ENCODE measurements around the gene EPM2AIP1. TPM values are rescaled to one million over a fixed set of nuclear protein-coding genes. Genes with fewer than 3 reads are reported as not detected.
A peak's percentile ranks its signal among the peaks of the same experiment; 100 is the strongest.

Gene EPM2AIP1
- total RNA-seq, 1 experiment from 2014 or later: 11.4 TPM

GRCh38 chr3:37016903-37017302 is 24.0 kb upstream of the EPM2AIP1 start:
- Histone ChIP-seq H3T11ph (ENCODE audit: low read length) (no peak overlapping the region), H3K27ac (ENCODE audit: insufficient read length, low read depth, low read length) (no peak overlapping the region), H4K20me1 (ENCODE audit: control insufficient read depth, insufficient read depth, insufficient read length) (no peaks in the 10 kb centered on the region), H2BK20ac (ENCODE audit: low read depth, low read length, poor library complexity, severe bottlenecking) (no peak overlapping the region), H2BK15ac (ENCODE audit: low read depth, low read length) (no peak overlapping the region), H3K23me2 (ENCODE audit: insufficient read length, low read depth, low read length, poor library complexity, severe bottlenecking) (no peaks in the 10 kb centered on the region), H3K56ac (ENCODE audit: insufficient read length, low read depth, low read length) (no peak overlapping the region), H4K8ac (replicated peaks; ENCODE audit: insufficient read length, low read depth, low read length) (no peak overlapping the region), H2BK120ac (ENCODE audit: low read depth, low read length, poor library complexity, severe bottlenecking) (no peak overlapping the region), H3K9ac (ENCODE audit: extremely low read depth, insufficient read length, low read length) (no peak overlapping the region), H3K79me2 (ENCODE audit: insufficient read depth, low read length) (no peaks in the 10 kb centered on the region), H3K79me1 (ENCODE audit: insufficient read depth, low read depth, low read length, poor library complexity, severe bottlenecking) (no peaks in the 10 kb centered on the region), H3K27me3 (ENCODE audit: insufficient read depth, low read length) (no peaks in the 10 kb centered on the region; the same call in 1 of the 2 replicates), H2BK12ac (ENCODE audit: insufficient read length, low read depth, low read length) (no peak overlapping the region), H3K18ac (ENCODE audit: insufficient read length, low read depth, low read length) (no peak overlapping the region), H3K23ac (ENCODE audit: insufficient read length, low read depth, low read length) (no peak overlapping the region), H3K4ac (ENCODE audit: low read depth, low read length) (no peak overlapping the region), H2AFZ (ENCODE audit: low read length) (no peak overlapping the region), H3K14ac (ENCODE audit: insufficient read depth, low read length) (no peak overlapping the region), H4K91ac (ENCODE audit: insufficient read length, low read depth, low read length) (no peak overlapping the region), H3K4me2 (ENCODE audit: insufficient read depth, insufficient read length, low read length) (no peak overlapping the region), H2BK5ac (ENCODE audit: insufficient read length, low read length) (no peak overlapping the region), H4K5ac (ENCODE audit: insufficient read length, low read depth, low read length) (no peak overlapping the region), H2AK5ac (ENCODE audit: insufficient read length, low read length) (no peak overlapping the region), H3K9me3 (ENCODE audit: control insufficient read depth, low read depth, low read length) (no peaks in the 10 kb centered on the region), H3K4me1 (ENCODE audit: insufficient read depth, low read length) (no peaks in the 10 kb centered on the region)
- Mint-ChIP-seq H3K4me3 (no peak overlapping the region), H3K4me1 (no peaks in the 10 kb centered on the region), H3K27ac (peak overlapping the region in 1 of 3 experiments; percentile 38; a peak in 1 of 7 replicates), H3K27me3 (ENCODE audit: low read depth) (no peaks in the 10 kb centered on the region), H3K36me3 (ENCODE audit: insufficient read depth in 1 of 3, low read depth in 3 of 3) (peaks cover 50 to 84% (median 80%) of the 10 kb centered on the region in 3 experiments), H3K9me3 (no peaks in the 10 kb centered on the region)
- no peak for TF ChIP-seq CTCF (conservative IDR thresholded peaks at IDR 0.05)
- no peak for DNase-seq
- no CpG with 5 or more reads among the region's 8 CpGs for WGBS (ENCODE audit: extremely low coverage, insufficient read length, low lambda C conversion rate)
